Measurements from ENCODE around the gene SLC9B1. TPM values are rescaled to one million over a fixed set of nuclear protein-coding genes. Genes with fewer than 3 reads are reported as not detected.

The SLC9B1 gene
- total and polyA plus RNA-seq, 2 donors (not counting 1 experiment from before 2014, with no cell fraction given), result 2.1 to 2.2 TPM

GRCh38 chr4:103036169-103036568, 16.7 kb upstream of the SLC9B1 start:
- Histone ChIP-seq H3K4me3 (ENCODE audit: control extremely low read depth in 1 of 5, extremely low read depth in 1 of 5, insufficient read depth in 1 of 5, low read depth in 2 of 5, low read length in 4 of 5) (no peak overlapping the region), H3K9ac (ENCODE audit: low read length) (no peak overlapping the region), H2AFZ (ENCODE audit: insufficient read depth, low read depth, low read length, poor library complexity, severe bottlenecking) (no peak overlapping the region), H3K4me1 (ENCODE audit: control insufficient read depth in 2 of 2, insufficient read depth in 2 of 2, low read length in 2 of 2) (no peaks in the 10 kb centered on the region), H3K9me3 (ENCODE audit: control extremely low read depth in 1 of 3, control insufficient read depth in 2 of 3, insufficient read depth in 1 of 3, low read length in 2 of 3) (peaks cover 0 to 1% (median 0%) of the 10 kb centered on the region in 3 donors), H4K20me1 (ENCODE audit: control insufficient read depth, insufficient read depth, low read length, poor library complexity, severe bottlenecking) (no peaks in the 10 kb centered on the region), H3K79me2 (ENCODE audit: control insufficient read depth, insufficient read depth, low read length) (no peaks in the 10 kb centered on the region), H3K4me2 (replicated peaks; ENCODE audit: low read depth, low read length, poor library complexity, severe bottlenecking) (no peak overlapping the region), H3K27me3 (replicated peaks in 1 of 4; ENCODE audit: control extremely low read depth in 1 of 4, control insufficient read depth in 3 of 4, insufficient read depth in 4 of 4, low read length in 3 of 4) (no peaks in the 10 kb centered on the region), H3K27ac (ENCODE audit: low read length in 2 of 2) (no peak overlapping the region), H3K36me3 (replicated peaks in 1 of 2; ENCODE audit: control extremely low read depth in 1 of 2, control insufficient read depth in 1 of 2, extremely low read depth in 1 of 2, insufficient read depth in 2 of 2, low read length in 1 of 2) (peaks cover 2 to 4% of the 10 kb centered on the region in 2 experiments)
- no CpG with 5 or more reads among the region's 2 CpGs for WGBS (ENCODE audit: insufficient coverage)
- ChIA-PET CTCF (no interaction called here), POLR2A (no interaction called here)
- ATAC-seq (ENCODE audit: low read depth) (no peak), DNase-seq (no peak)
- Mint-ChIP-seq H3K9me3 (ENCODE audit: insufficient read depth) (no peaks in the 10 kb centered on the region), H3K27me3 (no peaks in the 10 kb centered on the region), H3K27ac (no peak overlapping the region), H3K4me3 (no peak overlapping the region), H3K4me1 (no peaks in the 10 kb centered on the region)
- intact Hi-C loops (cut with micrococcal nuclease), result no loop called here
- TF ChIP-seq CTCF (IDR thresholded peaks at IDR 0.05) (no peak), EZH2 (IDR thresholded peaks at IDR 0.05; ENCODE audit: borderline replicate concordance, insufficient read depth, low read depth, low read length, poor library complexity, severe bottlenecking) (no peak)

GRCh38 chr4:103032574-103032973, 13.1 kb upstream of the SLC9B1 start:
- intact Hi-C loops (cut with micrococcal nuclease), result no loop called here
- Histone ChIP-seq H3K4me2 (replicated peaks; ENCODE audit: low read depth, low read length, poor library complexity, severe bottlenecking) (no peak overlapping the region), H2AFZ (ENCODE audit: insufficient read depth, low read depth, low read length, poor library complexity, severe bottlenecking) (no peak overlapping the region), H3K9ac (ENCODE audit: low read length) (no peak overlapping the region), H4K20me1 (ENCODE audit: control insufficient read depth, insufficient read depth, low read length, poor library complexity, severe bottlenecking) (no peaks in the 10 kb centered on the region), H3K9me3 (ENCODE audit: control extremely low read depth in 1 of 3, control insufficient read depth in 2 of 3, insufficient read depth in 1 of 3, low read length in 2 of 3) (peaks cover 0 to 1% (median 0%) of the 10 kb centered on the region in 3 donors), H3K79me2 (ENCODE audit: control insufficient read depth, insufficient read depth, low read length) (no peaks in the 10 kb centered on the region), H3K27ac (ENCODE audit: low read length in 2 of 2) (no peak overlapping the region), H3K4me1 (ENCODE audit: control insufficient read depth in 2 of 2, insufficient read depth in 2 of 2, low read length in 2 of 2) (no peaks in the 10 kb centered on the region), H3K4me3 (ENCODE audit: control extremely low read depth in 1 of 5, extremely low read depth in 1 of 5, insufficient read depth in 1 of 5, low read depth in 2 of 5, low read length in 4 of 5) (no peak overlapping the region), H3K27me3 (replicated peaks in 1 of 4; ENCODE audit: control extremely low read depth in 1 of 4, control insufficient read depth in 3 of 4, insufficient read depth in 4 of 4, low read length in 3 of 4) (no peaks in the 10 kb centered on the region), H3K36me3 (replicated peaks in 1 of 2; ENCODE audit: control extremely low read depth in 1 of 2, control insufficient read depth in 1 of 2, extremely low read depth in 1 of 2, insufficient read depth in 2 of 2, low read length in 1 of 2) (peaks cover 3 to 7% of the 10 kb centered on the region in 2 experiments)
- ATAC-seq (ENCODE audit: low read depth) (no peak), DNase-seq (no peak)
- H3K4me1 Mint-ChIP-seq, result no peaks in the 10 kb centered on the region
- ChIA-PET CTCF (interaction anchor here (0.8 to 1.2 kb wide), 2 partner anchors 9 to 59 kb away, joined by 3 read pairs; no protein-coding TSS in a partner anchor), POLR2A (no interaction called here)
- H3K9me3 Mint-ChIP-seq (ENCODE audit: insufficient read depth), result no peaks in the 10 kb centered on the region
- H3K27ac Mint-ChIP-seq, result no peak overlapping the region
- H3K27me3 Mint-ChIP-seq, result no peaks in the 10 kb centered on the region
- no CpG with 5 or more reads among the region's 2 CpGs for WGBS (ENCODE audit: insufficient coverage)
- H3K4me3 Mint-ChIP-seq, result no peak overlapping the region
- TF ChIP-seq EZH2 (IDR thresholded peaks at IDR 0.05; ENCODE audit: borderline replicate concordance, insufficient read depth, low read depth, low read length, poor library complexity, severe bottlenecking) (no peak), CTCF (IDR thresholded peaks at IDR 0.05) (no peak)

Measured in B cell (primary cell).